HepG2 (cell line): ENCODE measurements around the gene PCSK6.

Experiments
- CBFB ChIP-seq: sonication (generic); formaldehyde crosslinking; IDR thresholded peaks from 2 replicates; pipeline ENCODE4 v1.4.0; 2020; ENCODE audit warnings: missing genetic modification reagents
- MAFG ChIP-seq: sonication (generic); formaldehyde crosslinking; IDR thresholded peaks from 2 replicates; pipeline ENCODE4 v1.5.1; 2020; ENCODE audit warnings: mild to moderate bottlenecking, missing genetic modification reagents
- MED1 ChIP-seq: sonication (generic); formaldehyde crosslinking; IDR thresholded peaks from 2 replicates; pipeline ENCODE4 v1.4.0; 2020; ENCODE audit warnings: missing genetic modification reagents
- PREB ChIP-seq: sonication (generic); formaldehyde crosslinking; IDR thresholded peaks from 2 replicates; pipeline ENCODE4 v1.4.0; 2020; ENCODE audit warnings: missing genetic modification reagents
- RNF2 ChIP-seq: fragments of 450-650 bp; conservative IDR thresholded peaks from 2 replicates; pipeline ENCODE4 v1.6.1; 2016; ENCODE audit warnings: low read depth
- TF ChIP-seq, protein P1 (sequence below), 2 experiments: sonication (generic) in 1 of 2; formaldehyde crosslinking in 1 of 2; IDR thresholded peaks; 2 replicates each; pipeline versions ENCODE4 v1.4.0 to v1.6.1; 2018 to 2020; ENCODE audit warnings: missing genetic modification reagents in 2 of 2, borderline replicate concordance in 1 of 2, low read depth in 1 of 2, mild to moderate bottlenecking in 1 of 2, missing biosample characterization in 1 of 2

GRCh38 chr15:101337976-101338375 lies 151.5 kb downstream of the PCSK6 start:
- TF ChIP-seq MAFG (CRISPR knock-in tag), result no peak
- TF ChIP-seq, protein P1, sequence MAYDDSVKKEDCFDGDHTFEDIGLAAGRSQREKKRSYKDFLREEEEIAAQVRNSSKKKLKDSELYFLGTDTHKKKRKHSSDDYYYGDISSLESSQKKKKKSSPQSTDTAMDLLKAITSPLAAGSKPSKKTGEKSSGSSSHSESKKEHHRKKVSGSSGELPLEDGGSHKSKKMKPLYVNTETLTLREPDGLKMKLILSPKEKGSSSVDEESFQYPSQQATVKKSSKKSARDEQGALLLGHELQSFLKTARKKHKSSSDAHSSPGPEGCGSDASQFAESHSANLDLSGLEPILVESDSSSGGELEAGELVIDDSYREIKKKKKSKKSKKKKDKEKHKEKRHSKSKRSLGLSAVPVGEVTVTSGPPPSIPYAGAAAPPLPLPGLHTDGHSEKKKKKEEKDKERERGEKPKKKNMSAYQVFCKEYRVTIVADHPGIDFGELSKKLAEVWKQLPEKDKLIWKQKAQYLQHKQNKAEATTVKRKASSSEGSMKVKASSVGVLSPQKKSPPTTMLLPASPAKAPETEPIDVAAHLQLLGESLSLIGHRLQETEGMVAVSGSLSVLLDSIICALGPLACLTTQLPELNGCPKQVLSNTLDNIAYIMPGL (CRISPR knock-in tag; IDR thresholded peaks at IDR 0.05; ENCODE audit: borderline replicate concordance in 1 of 2, low read depth in 1 of 2), result no peak
- TF ChIP-seq RNF2, result no peak
- TF ChIP-seq CBFB (CRISPR knock-in tag), result no peak
- TF ChIP-seq MED1 (CRISPR knock-in tag), result no peak
- no peak for TF ChIP-seq PREB (CRISPR knock-in tag)
